ENCODE data around the gene GBP6. TPM values are rescaled to one million over a fixed set of nuclear protein-coding genes. Genes with fewer than 3 reads are reported as not detected.

The GBP6 gene
- total and polyA plus RNA-seq, 2 donors (not counting 1 experiment from before 2014, with no cell fraction given) = 0.12 TPM; not detected in 1

DNA sequence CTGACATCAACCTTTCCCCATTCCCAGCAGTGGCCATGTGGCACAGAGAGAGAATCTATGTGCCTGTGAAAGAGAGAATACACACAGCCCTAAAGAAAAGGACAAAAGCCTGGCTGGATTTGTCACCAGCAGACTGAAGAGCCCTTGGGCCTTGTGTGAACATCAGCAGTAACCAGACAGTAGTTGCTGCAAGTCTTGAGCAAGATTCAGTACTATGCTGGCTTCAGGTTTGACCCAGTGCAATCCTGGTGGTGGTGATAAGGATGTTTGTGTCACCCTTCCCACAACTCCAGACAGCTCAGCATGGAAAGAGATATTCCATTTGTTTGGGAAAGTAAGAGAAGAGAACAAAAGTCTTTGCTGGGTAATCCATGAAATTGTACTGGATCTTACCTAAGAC, 28.4 kb upstream of the GBP6 start:
- no peaks in the 10 kb centered on the region for H3K9me3 Mint-ChIP-seq (ENCODE audit: insufficient read depth)
- TF ChIP-seq, protein P1, sequence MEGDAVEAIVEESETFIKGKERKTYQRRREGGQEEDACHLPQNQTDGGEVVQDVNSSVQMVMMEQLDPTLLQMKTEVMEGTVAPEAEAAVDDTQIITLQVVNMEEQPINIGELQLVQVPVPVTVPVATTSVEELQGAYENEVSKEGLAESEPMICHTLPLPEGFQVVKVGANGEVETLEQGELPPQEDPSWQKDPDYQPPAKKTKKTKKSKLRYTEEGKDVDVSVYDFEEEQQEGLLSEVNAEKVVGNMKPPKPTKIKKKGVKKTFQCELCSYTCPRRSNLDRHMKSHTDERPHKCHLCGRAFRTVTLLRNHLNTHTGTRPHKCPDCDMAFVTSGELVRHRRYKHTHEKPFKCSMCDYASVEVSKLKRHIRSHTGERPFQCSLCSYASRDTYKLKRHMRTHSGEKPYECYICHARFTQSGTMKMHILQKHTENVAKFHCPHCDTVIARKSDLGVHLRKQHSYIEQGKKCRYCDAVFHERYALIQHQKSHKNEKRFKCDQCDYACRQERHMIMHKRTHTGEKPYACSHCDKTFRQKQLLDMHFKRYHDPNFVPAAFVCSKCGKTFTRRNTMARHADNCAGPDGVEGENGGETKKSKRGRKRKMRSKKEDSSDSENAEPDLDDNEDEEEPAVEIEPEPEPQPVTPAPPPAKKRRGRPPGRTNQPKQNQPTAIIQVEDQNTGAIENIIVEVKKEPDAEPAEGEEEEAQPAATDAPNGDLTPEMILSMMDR (IDR thresholded peaks at IDR 0.05) = no peak
- TF ChIP-seq EZH2 (IDR thresholded peaks at IDR 0.05; ENCODE audit: borderline replicate concordance, insufficient read depth, low read depth, low read length, poor library complexity, severe bottlenecking) = no peak
- H3K4me2 ChIP-seq (replicated peaks; ENCODE audit: low read depth, low read length, poor library complexity, severe bottlenecking) = no peak overlapping the region
- POLR2A ChIA-PET = no interaction called here
- no peak overlapping the region for H3K4me3 ChIP-seq (ENCODE audit: control extremely low read depth in 1 of 5, extremely low read depth in 1 of 5, insufficient read depth in 1 of 5, low read depth in 2 of 5, low read length in 4 of 5)
- ATAC-seq (ENCODE audit: low read depth) = no peak
- peaks cover 8% of the 10 kb centered on the region for H3K27me3 Mint-ChIP-seq
- no peaks in the 10 kb centered on the region for H3K79me2 ChIP-seq (ENCODE audit: control insufficient read depth, insufficient read depth, low read length)
- DNase-seq = no peak
- H3K4me3 Mint-ChIP-seq = no peak overlapping the region
- H4K20me1 ChIP-seq (ENCODE audit: control insufficient read depth, insufficient read depth, low read length, poor library complexity, severe bottlenecking) = no peaks in the 10 kb centered on the region
- no peak overlapping the region for H3K27ac Mint-ChIP-seq
- CTCF ChIA-PET = no interaction called here
- peaks cover 0 to 6% (median 0%) of the 10 kb centered on the region in 3 donors for H3K9me3 ChIP-seq (ENCODE audit: control extremely low read depth in 1 of 3, control insufficient read depth in 2 of 3, insufficient read depth in 1 of 3, low read length in 2 of 3)
- H3K4me1 ChIP-seq (ENCODE audit: control insufficient read depth in 2 of 2, insufficient read depth in 2 of 2, low read length in 2 of 2) = no peaks in the 10 kb centered on the region
- H3K36me3 ChIP-seq (replicated peaks in 1 of 2; ENCODE audit: control extremely low read depth in 1 of 2, control insufficient read depth in 1 of 2, extremely low read depth in 1 of 2, insufficient read depth in 2 of 2, low read length in 1 of 2) = no peaks in the 10 kb centered on the region
- H2AFZ ChIP-seq (ENCODE audit: insufficient read depth, low read depth, low read length, poor library complexity, severe bottlenecking) = no peak overlapping the region
- H3K27me3 ChIP-seq (replicated peaks in 1 of 4; ENCODE audit: control extremely low read depth in 1 of 4, control insufficient read depth in 3 of 4, insufficient read depth in 4 of 4, low read length in 3 of 4) = no peaks in the 10 kb centered on the region
- no peak overlapping the region for H3K9ac ChIP-seq (ENCODE audit: low read length)
- intact Hi-C loops (cut with micrococcal nuclease) = no loop called here
- no peak overlapping the region for H3K27ac ChIP-seq (ENCODE audit: low read length in 2 of 2)
- H3K4me1 Mint-ChIP-seq = no peaks in the 10 kb centered on the region

DNA sequence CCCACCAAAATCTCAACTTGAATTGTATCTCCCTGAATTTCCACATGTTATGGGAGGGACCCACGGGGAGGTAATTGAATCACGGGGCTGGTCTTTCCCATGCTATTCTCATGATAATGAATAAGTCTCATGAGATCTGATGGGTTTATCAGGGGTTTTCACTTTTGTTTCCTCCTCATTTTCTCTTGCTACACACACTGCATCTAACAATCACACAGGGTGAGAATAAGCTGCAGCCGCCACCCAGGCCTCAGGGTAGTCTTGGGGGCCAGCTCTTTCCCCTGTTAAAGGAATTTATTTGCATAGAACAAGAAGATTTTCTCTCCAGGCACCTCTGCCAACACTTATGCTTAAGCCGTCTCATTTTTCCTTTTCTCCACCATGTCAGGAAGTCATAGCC, 26.0 kb upstream of the GBP6 start:
- intact Hi-C loops (cut with micrococcal nuclease) = no loop called here
- Histone ChIP-seq H3K4me1 (ENCODE audit: control insufficient read depth in 2 of 2, insufficient read depth in 2 of 2, low read length in 2 of 2) (no peaks in the 10 kb centered on the region), H4K20me1 (ENCODE audit: control insufficient read depth, insufficient read depth, low read length, poor library complexity, severe bottlenecking) (no peaks in the 10 kb centered on the region), H3K4me3 (ENCODE audit: control extremely low read depth in 1 of 5, extremely low read depth in 1 of 5, insufficient read depth in 1 of 5, low read depth in 2 of 5, low read length in 4 of 5) (no peak overlapping the region), H3K27me3 (replicated peaks in 1 of 4; ENCODE audit: control extremely low read depth in 1 of 4, control insufficient read depth in 3 of 4, insufficient read depth in 4 of 4, low read length in 3 of 4) (no peaks in the 10 kb centered on the region), H3K4me2 (replicated peaks; ENCODE audit: low read depth, low read length, poor library complexity, severe bottlenecking) (no peak overlapping the region), H3K27ac (ENCODE audit: low read length in 2 of 2) (no peak overlapping the region), H3K36me3 (replicated peaks in 1 of 2; ENCODE audit: control extremely low read depth in 1 of 2, control insufficient read depth in 1 of 2, extremely low read depth in 1 of 2, insufficient read depth in 2 of 2, low read length in 1 of 2) (no peaks in the 10 kb centered on the region), H3K9me3 (ENCODE audit: control extremely low read depth in 1 of 3, control insufficient read depth in 2 of 3, insufficient read depth in 1 of 3, low read length in 2 of 3) (peaks cover 0 to 6% (median 0%) of the 10 kb centered on the region in 3 donors), H2AFZ (ENCODE audit: insufficient read depth, low read depth, low read length, poor library complexity, severe bottlenecking) (no peak overlapping the region), H3K79me2 (ENCODE audit: control insufficient read depth, insufficient read depth, low read length) (no peaks in the 10 kb centered on the region), H3K9ac (ENCODE audit: low read length) (no peak overlapping the region)
- Mint-ChIP-seq H3K4me1 (no peaks in the 10 kb centered on the region), H3K27ac (no peak overlapping the region), H3K4me3 (no peak overlapping the region), H3K9me3 (ENCODE audit: insufficient read depth) (no peaks in the 10 kb centered on the region), H3K27me3 (peaks cover 8% of the 10 kb centered on the region)
- no CpG with 5 or more reads among the region's 4 CpGs for WGBS (ENCODE audit: insufficient coverage)
- CTCF ChIA-PET = no interaction called here
- no peak for DNase-seq
- POLR2A ChIA-PET = no interaction called here
- TF ChIP-seq, protein P1 (IDR thresholded peaks at IDR 0.05) = no peak
- no peak for TF ChIP-seq EZH2 (IDR thresholded peaks at IDR 0.05; ENCODE audit: borderline replicate concordance, insufficient read depth, low read depth, low read length, poor library complexity, severe bottlenecking)
- no peak for ATAC-seq (ENCODE audit: low read depth)

Measured in B cell (primary cell).